H1 (cell line): ENCODE data around the gene TXN2. TPM values are rescaled to one million over a fixed set of nuclear protein-coding genes. Genes with fewer than 3 reads are reported as not detected.

Experiments used
- polyA plus RNA-seq, 7 experiments: library from polyadenylated mRNA; depleted of rRNA in 3 of 7; stranded (reverse) in 5 of 7; unstranded in 2 of 7; fragments of >200 nt in 5 of 7; fragments of 200-250 nt in 2 of 7; gene quantifications; 1 replicate in 5 of 7; 2 replicates in 1 of 7; 4 replicates in 1 of 7; pipeline versions ENCODE4 v1.2.1 to v1.2.3, GENCODE V29; 2011 to 2013; ENCODE audit warnings: missing spikeins in 2 of 7, mixed read lengths in 2 of 7
- small RNA-seq: library from polyadenylated mRNA; stranded (forward); fragments of <200 nt; extraction: miRNeasy Mini kit (QIAGEN cat#:217004); gene quantifications from one replicate; pipeline ENCODE3, GENCODE V24; 2013; ENCODE audit not compliant: insufficient read depth
- total RNA-seq: library from RNA; stranded (reverse); fragmentation: NEBNext Ultra II Directional; extraction: Animal tissue kit (Norgen Biotek cat#: 25700); gene quantifications from 2 replicates; pipeline ENCODE4 v1.2.1, GENCODE V29; 2021

The TXN2 gene
- total and polyA plus RNA-seq, 2 of the 8 experiments (the other 6 are each of a cell fraction or from before 2014, with no cell fraction given) = 47.5 to 116 TPM

Small RNA genes lying within 50 kb of the gene (small RNA-seq; reads per million reads assigned to genes)
- not detected for gene RF00019

Other genes starting within 250 kb of the TXN2 start
- 11.0 and 12.0 TPM in 2 replicates for gene APOL2, start 242.1 kb downstream of the TXN2 start, total RNA-seq
- 7.8 and 8.1 TPM in 2 replicates for gene APOL2, start 242.1 kb downstream of the TXN2 start, polyA plus RNA-seq (2011; rRNA removed)
- gene APOL1, start 228.5 kb downstream of the TXN2 start, total RNA-seq = not detected in 2 replicates
- gene APOL1, start 228.5 kb downstream of the TXN2 start, polyA plus RNA-seq (2011; rRNA removed) = not detected in 2 replicates
- gene MYH9, start 93.7 kb downstream of the TXN2 start, total RNA-seq = 295 and 322 TPM in 2 replicates
- 24.9 and 37.2 TPM in 2 replicates for gene MYH9, start 93.7 kb downstream of the TXN2 start, polyA plus RNA-seq (2011; rRNA removed)
- 27.8 and 31.5 TPM in 2 replicates for gene FOXRED2, start 25.4 kb upstream of the TXN2 start, total RNA-seq
- gene FOXRED2, start 25.4 kb upstream of the TXN2 start, polyA plus RNA-seq (2011; rRNA removed) = 11.5 and 17.1 TPM in 2 replicates
- gene EIF3D, start 47.5 kb upstream of the TXN2 start, total RNA-seq = 195 and 196 TPM in 2 replicates
- gene EIF3D, start 47.5 kb upstream of the TXN2 start, polyA plus RNA-seq (2011; rRNA removed) = 329 and 408 TPM in 2 replicates
- gene CACNG2, start 222.1 kb upstream of the TXN2 start, total RNA-seq = not detected in 2 replicates
- gene CACNG2, start 222.1 kb upstream of the TXN2 start, polyA plus RNA-seq (2011; rRNA removed) = not detected in 2 replicates